Ishikawa (cell line): ENCODE results near the gene CAND1.

ENCODE experiments used
- CEBPB ChIP-seq: IDR thresholded peaks from 2 replicates; pipeline ENCODE4 v1.6.1; 2012
- EP300 ChIP-seq: IDR thresholded peaks from 2 replicates; pipeline ENCODE4 v1.6.1; 2012; ENCODE audit warnings: borderline replicate concordance
- RAD21 ChIP-seq: IDR thresholded peaks from 2 replicates; pipeline ENCODE4 v1.6.1; 2012; ENCODE audit warnings: low read depth
- TAF1 ChIP-seq: IDR thresholded peaks from 2 replicates; pipeline ENCODE4 v1.6.1; 2012; ENCODE audit warnings: low read depth, mild to moderate bottlenecking
- TF ChIP-seq, protein P1 (sequence below): IDR thresholded peaks from 2 replicates; pipeline ENCODE4 v1.6.1; 2012
- TF ChIP-seq, protein P2 (sequence below): IDR thresholded peaks from 2 replicates; pipeline ENCODE4 v1.6.1; 2012

- TF ChIP-seq, protein P1, sequence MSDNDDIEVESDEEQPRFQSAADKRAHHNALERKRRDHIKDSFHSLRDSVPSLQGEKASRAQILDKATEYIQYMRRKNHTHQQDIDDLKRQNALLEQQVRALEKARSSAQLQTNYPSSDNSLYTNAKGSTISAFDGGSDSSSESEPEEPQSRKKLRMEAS, result no peak
- TF ChIP-seq TAF1, result no peak
- no peak for TF ChIP-seq CEBPB
- TF ChIP-seq, protein P2, sequence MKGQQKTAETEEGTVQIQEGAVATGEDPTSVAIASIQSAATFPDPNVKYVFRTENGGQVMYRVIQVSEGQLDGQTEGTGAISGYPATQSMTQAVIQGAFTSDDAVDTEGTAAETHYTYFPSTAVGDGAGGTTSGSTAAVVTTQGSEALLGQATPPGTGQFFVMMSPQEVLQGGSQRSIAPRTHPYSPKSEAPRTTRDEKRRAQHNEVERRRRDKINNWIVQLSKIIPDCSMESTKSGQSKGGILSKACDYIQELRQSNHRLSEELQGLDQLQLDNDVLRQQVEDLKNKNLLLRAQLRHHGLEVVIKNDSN, result no peak
- no peak for TF ChIP-seq RAD21
- TF ChIP-seq EP300, result no peak
Measured at GRCh38 chr12:67276421-67276820, 7.3 kb downstream of the CAND1 start.
